GM12865 (cell line): ENCODE results near the gene ARHGEF3.

Experiments used
- DNase-seq: peaks from one replicate; pipeline ENCODE4 v3.0.0; 2010; ENCODE audit warnings: low read depth
- H3K4me3 ChIP-seq: 2 replicates; pipeline ENCODE4 v1.5.1; 2011; ENCODE audit warnings: mild to moderate bottlenecking, low read depth, low read length, control low read depth
- CTCF ChIP-seq: IDR thresholded peaks from 2 replicates; pipeline ENCODE4 v1.5.1; 2011; ENCODE audit warnings: low read length, control low read depth, low read depth, inconsistent platforms; ENCODE audit not compliant: insufficient read depth; ENCODE audit errors: missing control alignments

The ARHGEF3 gene

GRCh38 chr3:56837196-56837955 lies 35.6 kb upstream of the ARHGEF3 start:
- peak; percentile 53 for DNase-seq

GRCh38 chr3:56836276-56837163 lies 34.8 kb upstream of the ARHGEF3 start:
- H3K4me3 ChIP-seq = no peak overlapping the region
- no peak for TF ChIP-seq CTCF
- no peak for DNase-seq

More at GRCh38 chr3:56837196-56837955, 35.6 kb upstream of the ARHGEF3 start:
- TF ChIP-seq CTCF = no peak
- no peak overlapping the region for H3K4me3 ChIP-seq

- DNase-seq = no peak
- TF ChIP-seq CTCF = no peak
- H3K4me3 ChIP-seq = no peak overlapping the region
Observed at GRCh38 chr3:56835650-56836227, 34.0 kb upstream of the ARHGEF3 start.

- no peak for DNase-seq
- no peak for TF ChIP-seq CTCF
- H3K4me3 ChIP-seq = no peak overlapping the region
Observed at GRCh38 chr3:56833536-56833935, 31.8 kb upstream of the ARHGEF3 start.

GRCh38 chr3:56833022-56833421 lies 31.3 kb upstream of the ARHGEF3 start:
- no peak for DNase-seq
- no peak overlapping the region for H3K4me3 ChIP-seq
- no peak for TF ChIP-seq CTCF

- no peak overlapping the region for H3K4me3 ChIP-seq
- no peak for TF ChIP-seq CTCF
- DNase-seq = no peak
Observed at GRCh38 chr3:56831572-56831971, 29.8 kb upstream of the ARHGEF3 start.
